ENCODE data around the gene SH3BP5L. TPM values are rescaled to one million over a fixed set of nuclear protein-coding genes. Genes with fewer than 3 reads are reported as not detected.

Gene SH3BP5L
- total and polyA plus RNA-seq, 2 of the 8 experiments (the other 6 are each of a cell fraction or from before 2014, with no cell fraction given) = 20.2 to 28.4 TPM

- no peak for DNase-seq (ENCODE audit: low read depth in 1 of 2, low spot score in 2 of 2)
- H4K20me1 ChIP-seq (replicated peaks in 1 of 2; ENCODE audit: control insufficient read depth in 1 of 2, insufficient read depth in 2 of 2, low read length in 2 of 2) = no peaks in the 10 kb centered on the region
- H4K8ac ChIP-seq (ENCODE audit: extremely low read depth, insufficient read depth, low read length) = no peak overlapping the region
- no peak overlapping the region for H4K91ac ChIP-seq (replicated peaks; ENCODE audit: insufficient read length, low read length)
- ChIA-PET CTCF (ENCODE audit: partially characterized antibody) (interaction anchor here (1.0 to 4.0 kb wide), 4 partner anchors 13 to 31 kb away, joined by 3 to 32 read pairs (median 18); partner anchors contain the start of gene ZNF692), POLR2A (ENCODE audit: partially characterized antibody) (interaction anchor here (1.3 to 4.6 kb wide), 4 partner anchors 9 to 34 kb away, joined by 4 to 46 read pairs (median 17); partner anchors contain the start of genes ZNF672 and ZNF692)
- no peak overlapping the region for H3K27ac ChIP-seq (ENCODE audit: low read depth, low read length)
- H2BK12ac ChIP-seq (ENCODE audit: low read depth, low read length) = peak overlapping the region; percentile 68; the same call in 1 of the 2 replicates
- no peak overlapping the region for H3K56ac ChIP-seq (replicated peaks; ENCODE audit: insufficient read length, low read depth, low read length)
- peak overlapping the region; percentile 35 for H2AFZ ChIP-seq (ENCODE audit: low read length)
- H2BK20ac ChIP-seq (ENCODE audit: low read length) = no peak overlapping the region
- no peak overlapping the region for H3K23ac ChIP-seq (ENCODE audit: insufficient read length)
- no peak overlapping the region for H4K5ac ChIP-seq (ENCODE audit: insufficient read length, low read depth, low read length)
- no peaks in the 10 kb centered on the region for H3K9me3 ChIP-seq (ENCODE audit: insufficient read depth in 2 of 2, low read depth in 1 of 2, low read length in 1 of 2)
- H3K14ac ChIP-seq (ENCODE audit: insufficient read length) = no peak overlapping the region
- H2BK120ac ChIP-seq (replicated peaks; ENCODE audit: low read depth, low read length) = no peak overlapping the region
- no peaks in the 10 kb centered on the region for H3K79me2 ChIP-seq (ENCODE audit: control insufficient read depth in 1 of 2, insufficient read depth in 2 of 2, low read length in 2 of 2)
- TF ChIP-seq PHF8 (conservative IDR thresholded peaks at IDR 0.05; ENCODE audit: low read depth, low read length) = no peak
- TF ChIP-seq SAP30 (IDR thresholded peaks at IDR 0.05; ENCODE audit: insufficient read depth, insufficient replicate concordance, low read length) = no peak
- TF ChIP-seq CBX8 (IDR thresholded peaks at IDR 0.05; ENCODE audit: borderline replicate concordance, low read depth, low read length) = no peak
- no peak for TF ChIP-seq CBX5 (IDR thresholded peaks at IDR 0.05; ENCODE audit: low read depth, low read length)
- no peak for TF ChIP-seq BACH1 (IDR thresholded peaks at IDR 0.05; ENCODE audit: low read length)
- no peak for TF ChIP-seq CEBPB (IDR thresholded peaks at IDR 0.05; ENCODE audit: low read depth, low read length)
- TF ChIP-seq SP1 (IDR thresholded peaks at IDR 0.05; ENCODE audit: low read depth, low read length) = 0 out of 2 replicates have a peak, but pooled peaks have one; percentile 17
- TF ChIP-seq JUND (IDR thresholded peaks at IDR 0.05; ENCODE audit: low read length) = no peak
- no peak overlapping the region for H2AK5ac ChIP-seq (ENCODE audit: low read depth, low read length)
- H3K4me2 ChIP-seq (ENCODE audit: insufficient read depth in 1 of 2, low read depth in 2 of 2, low read length in 2 of 2) = peak overlapping the region in 1 of 2 experiments; percentile 34
- WGBS, 2 experiments (ENCODE audit: extremely low coverage in 1 of 2, insufficient coverage in 1 of 2, insufficient read length in 1 of 2, insufficient replicate concordance in 2 of 2, low coverage in 1 of 2, low lambda C conversion rate in 2 of 2, missing lambda C conversion rate in 1 of 2) = 92% methylated on average over 3 of the region's 3 CpGs; no CpG with 5 or more reads in 1 of the 2 experiments
- FAIRE-seq = no peak
- no peaks in the 10 kb centered on the region for H3K36me3 ChIP-seq (ENCODE audit: control insufficient read depth in 2 of 4, insufficient read depth in 4 of 4, low read length in 3 of 4)
- no peaks in the 10 kb centered on the region for H3K79me1 ChIP-seq (ENCODE audit: low read depth, low read length)
- H2BK5ac ChIP-seq (ENCODE audit: low read depth, low read length) = no peak overlapping the region
- H3K23me2 ChIP-seq (ENCODE audit: low read depth, low read length) = peaks cover 4% of the 10 kb centered on the region
- H2BK15ac ChIP-seq (ENCODE audit: low read length) = no peak overlapping the region
- H3K4ac ChIP-seq (replicated peaks; ENCODE audit: insufficient read length, low read depth, low read length) = no peak overlapping the region
- H3K18ac ChIP-seq (ENCODE audit: extremely low read depth, low read length) = no peak overlapping the region
- H3K4me1 ChIP-seq (replicated peaks in 1 of 4; ENCODE audit: control insufficient read depth in 3 of 4, insufficient read depth in 4 of 4, low read length in 3 of 4) = peaks cover 0 to 2% (median 0%) of the 10 kb centered on the region in 4 experiments; a peak in 1 of 7 replicates
- peak overlapping the region; percentile 85 to 94 (median 90); a peak in 5 of 8 replicates for H3K4me3 ChIP-seq (ENCODE audit: extremely low read depth in 1 of 4, insufficient read depth in 2 of 4, low read depth in 3 of 4, low read length in 4 of 4)
- H3K27me3 ChIP-seq (replicated peaks in 1 of 4; ENCODE audit: control insufficient read depth in 3 of 4, extremely low read depth in 1 of 4, insufficient read depth in 3 of 4, low read length in 3 of 4) = no peaks in the 10 kb centered on the region
- H3K9ac ChIP-seq (replicated peaks in 1 of 4; ENCODE audit: extremely low read depth in 1 of 4, low read depth in 3 of 4, low read length in 3 of 4) = no peak overlapping the region
Measured at GRCh38 chr1:248871837-248872401, 46.2 kb upstream of the SH3BP5L start.

Measured in H1 (cell line).